ENCODE measurements around the gene VGLL3. TPM values are rescaled to one million over a fixed set of nuclear protein-coding genes. Genes with fewer than 3 reads are reported as not detected.

VGLL3 gene
- total and polyA plus RNA-seq, 2 experiments from 2014 or later = 1.4 to 7.3 TPM

DNA sequence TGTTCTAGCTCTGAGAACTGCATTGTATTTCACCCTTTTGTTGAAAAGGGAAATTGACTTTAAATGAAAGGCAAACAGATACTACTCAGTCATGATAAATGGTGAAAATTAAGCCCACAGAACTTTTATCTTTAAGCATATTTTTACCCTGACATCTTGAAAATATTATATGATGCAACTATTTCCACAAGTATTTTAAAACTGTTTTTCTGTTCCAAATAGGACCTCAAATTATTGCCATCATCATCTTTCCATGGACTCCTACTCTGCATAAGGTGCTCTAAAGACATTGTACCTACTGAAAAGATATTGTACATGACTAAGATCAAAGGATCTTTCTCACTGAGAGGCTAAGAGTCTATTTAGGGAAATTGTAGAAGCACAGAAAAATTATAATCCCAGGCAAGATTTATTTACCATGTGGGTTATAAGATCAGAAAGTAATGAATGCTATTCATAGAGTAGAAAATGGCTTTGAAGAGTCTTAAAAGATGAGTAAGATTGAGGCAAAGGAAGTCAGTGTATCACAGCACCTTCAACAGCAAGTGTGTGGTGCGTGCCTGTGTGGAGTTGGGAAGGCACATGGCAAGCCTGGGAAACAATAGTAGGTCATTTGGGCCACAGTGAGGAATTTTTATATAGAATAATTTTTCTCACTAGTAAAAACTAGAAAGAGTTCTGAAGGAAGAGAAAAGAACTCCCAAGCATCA is 68.8 kb downstream of the VGLL3 start (continued):
- TF ChIP-seq ZNF462 (CRISPR knock-in tag; IDR thresholded peaks at IDR 0.05) (no peak), STAT1 (IDR thresholded peaks at IDR 0.05; ENCODE audit: unreplicated experiment) (no peak), NANOG (IDR thresholded peaks at IDR 0.05; ENCODE audit: borderline replicate concordance) (no peak), POLR2AphosphoS5 (IDR thresholded peaks at IDR 0.05; ENCODE audit: low read depth) (no peak)

DNA sequence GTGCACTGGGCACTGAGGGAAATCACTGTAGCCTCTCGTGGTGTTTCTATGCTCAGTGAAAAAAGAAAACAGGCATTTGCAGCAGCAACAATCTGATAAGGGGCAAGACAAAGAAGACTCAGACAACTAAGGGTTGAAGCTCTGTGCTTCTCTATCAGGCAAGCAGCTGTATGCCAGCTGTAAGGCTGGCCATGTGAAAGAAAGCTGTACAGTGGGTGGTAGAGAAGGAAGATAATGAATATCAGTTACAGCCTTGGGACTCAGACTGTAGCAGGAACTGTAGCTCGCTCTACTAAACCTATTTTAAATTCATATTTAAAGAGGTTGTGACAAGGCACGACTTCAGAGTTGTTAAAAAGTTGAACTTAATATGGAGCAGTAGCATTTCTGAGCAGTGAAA is 76.3 kb downstream of the VGLL3 start:
- Histone ChIP-seq H3F3A (replicated peaks; ENCODE audit: low read depth) (no peaks in the 10 kb centered on the region), H3K79me2 (replicated peaks; ENCODE audit: insufficient read depth) (no peaks in the 10 kb centered on the region), H3K36me3 (ENCODE audit: insufficient read depth) (no peaks in the 10 kb centered on the region), H3K4me3 (no peak overlapping the region), H3K9me2 (ENCODE audit: insufficient read depth) (no peaks in the 10 kb centered on the region), H2AFZ (peak overlapping the region; percentile 60; the same call in 1 of the 2 replicates), H4K20me1 (replicated peaks; ENCODE audit: insufficient read depth) (no peaks in the 10 kb centered on the region), H3K4me2 (no peak overlapping the region), H3K4me1 (ENCODE audit: insufficient read depth) (no peaks in the 10 kb centered on the region), H3K27ac (ENCODE audit: low read depth) (no peak overlapping the region), H3K27me3 (ENCODE audit: insufficient read depth) (no peaks in the 10 kb centered on the region)
- Mint-ChIP-seq H3K36me3 (ENCODE audit: low read depth) (no peaks in the 10 kb centered on the region), H3K27me3 (ENCODE audit: insufficient read depth, low read depth, poor library complexity) (peaks cover 4% of the 10 kb centered on the region), H3K4me1 (0 out of 3 replicates have a peak, but pooled peaks cover 4% of the 10 kb centered on the region), H3K27ac (no peak overlapping the region; the same call in 1 of the 2 replicates), H3K9me3 (no peaks in the 10 kb centered on the region), H3K4me3 (no peak overlapping the region)
- ATAC-seq = no peak
- DNase-seq (ENCODE audit: low spot score) = no peak
- TF ChIP-seq STAT1 (IDR thresholded peaks at IDR 0.05; ENCODE audit: unreplicated experiment) = no peak
- no peak for TF ChIP-seq JUNB (IDR thresholded peaks at IDR 0.05; ENCODE audit: unreplicated experiment)
- no peak for TF ChIP-seq EZH2 (IDR thresholded peaks at IDR 0.05; ENCODE audit: low read depth, unreplicated experiment)

Measured in GM23338 (cell line).